ENCODE results near the gene ZNF629.

DNA sequence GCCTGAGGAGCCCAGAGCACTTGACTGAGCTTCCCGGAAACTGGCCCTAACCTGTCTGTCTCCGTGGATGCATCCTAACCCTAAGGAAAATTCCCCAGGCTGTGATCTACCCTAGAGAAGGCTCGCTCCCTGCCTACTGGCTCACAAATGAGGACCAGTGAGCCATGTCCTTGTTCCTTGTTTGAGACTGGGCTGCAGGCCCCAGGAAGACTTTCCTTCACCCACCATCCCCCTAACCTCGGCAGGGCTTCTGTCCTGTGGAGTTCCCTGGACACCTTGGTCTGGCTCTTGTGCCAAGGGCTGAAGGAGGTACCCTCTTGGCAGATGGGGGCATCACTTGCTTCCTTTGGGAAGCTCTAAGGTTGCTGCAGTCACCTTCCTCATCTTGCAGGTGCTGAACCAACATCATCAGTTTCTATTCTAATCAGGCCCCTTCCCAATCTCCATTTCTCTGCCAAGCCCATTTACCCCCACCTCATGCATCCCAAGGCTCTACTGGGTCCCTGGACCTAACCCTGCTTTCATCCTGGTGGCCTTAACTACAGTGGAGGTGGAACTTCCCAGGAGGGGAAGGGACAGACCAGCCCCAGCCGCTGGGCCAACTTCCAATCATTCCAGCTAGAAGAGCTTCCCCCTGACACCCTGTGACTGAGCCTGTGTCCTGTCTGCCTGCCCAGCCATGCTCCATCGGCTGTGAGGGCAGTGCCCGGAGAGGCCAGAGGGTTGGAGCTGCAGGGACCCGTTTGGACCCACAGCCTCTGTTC lies 12.5 kb downstream of the ZNF629 start:
- TF ChIP-seq EP300 (IDR thresholded peaks at IDR 0.05) = no peak
- TF ChIP-seq, protein P1, sequence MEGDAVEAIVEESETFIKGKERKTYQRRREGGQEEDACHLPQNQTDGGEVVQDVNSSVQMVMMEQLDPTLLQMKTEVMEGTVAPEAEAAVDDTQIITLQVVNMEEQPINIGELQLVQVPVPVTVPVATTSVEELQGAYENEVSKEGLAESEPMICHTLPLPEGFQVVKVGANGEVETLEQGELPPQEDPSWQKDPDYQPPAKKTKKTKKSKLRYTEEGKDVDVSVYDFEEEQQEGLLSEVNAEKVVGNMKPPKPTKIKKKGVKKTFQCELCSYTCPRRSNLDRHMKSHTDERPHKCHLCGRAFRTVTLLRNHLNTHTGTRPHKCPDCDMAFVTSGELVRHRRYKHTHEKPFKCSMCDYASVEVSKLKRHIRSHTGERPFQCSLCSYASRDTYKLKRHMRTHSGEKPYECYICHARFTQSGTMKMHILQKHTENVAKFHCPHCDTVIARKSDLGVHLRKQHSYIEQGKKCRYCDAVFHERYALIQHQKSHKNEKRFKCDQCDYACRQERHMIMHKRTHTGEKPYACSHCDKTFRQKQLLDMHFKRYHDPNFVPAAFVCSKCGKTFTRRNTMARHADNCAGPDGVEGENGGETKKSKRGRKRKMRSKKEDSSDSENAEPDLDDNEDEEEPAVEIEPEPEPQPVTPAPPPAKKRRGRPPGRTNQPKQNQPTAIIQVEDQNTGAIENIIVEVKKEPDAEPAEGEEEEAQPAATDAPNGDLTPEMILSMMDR (IDR thresholded peaks at IDR 0.05) = no peak

Measured in gastroesophageal sphincter (tissue), 3 donors.